OCI-M1 (cell line): ENCODE results near the gene SLC25A43.

Experiments used
- DNase-seq: peaks from one replicate; lab custom pipeline; 2025; lab: John Stamatoyannopoulos, UW

SLC25A43 gene

GRCh38 chrX:119497185-119497584, 98.0 kb downstream of the SLC25A43 start:
- DNase-seq: peak; percentile 32

- DNase-seq: no peak
Measured at GRCh38 chrX:119500061-119500800, 101.1 kb downstream of the SLC25A43 start.

DNA sequence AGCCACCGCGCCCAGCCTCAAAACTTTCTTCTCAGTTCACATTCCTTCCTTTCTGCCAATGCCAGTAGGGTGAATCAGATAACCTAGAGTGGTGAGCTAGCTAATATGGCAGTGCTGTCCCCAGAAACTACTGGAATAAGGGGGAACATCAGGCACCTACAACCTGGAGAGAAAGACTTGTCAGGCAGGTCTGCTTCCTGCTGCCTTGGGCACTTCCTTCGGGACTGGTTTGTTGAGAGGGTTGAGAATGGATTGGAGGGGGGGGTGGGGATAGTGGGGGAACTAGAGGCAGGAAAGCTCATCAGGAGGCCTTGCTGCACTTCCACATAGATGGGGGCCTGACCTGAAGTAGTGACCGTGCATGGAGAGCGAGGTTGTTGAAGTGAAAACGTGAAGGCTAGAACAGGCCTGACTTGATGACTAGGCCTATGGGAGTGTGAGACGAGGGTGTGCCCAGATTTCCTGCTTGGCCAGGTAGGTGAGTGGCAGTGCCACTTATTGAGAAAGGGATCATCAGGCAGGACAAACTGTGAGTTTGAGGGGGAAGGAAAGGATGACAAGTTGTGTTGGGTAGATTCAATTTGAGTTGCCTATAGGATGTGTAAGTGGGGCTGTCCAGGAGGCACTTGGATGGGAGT, 102.5 kb downstream of the SLC25A43 start:
- no peak for DNase-seq

GRCh38 chrX:119502727-119503483, 103.8 kb downstream of the SLC25A43 start:
- no peak for DNase-seq

- DNase-seq: no peak
Measured at GRCh38 chrX:119503484-119503861, 104.3 kb downstream of the SLC25A43 start.
